Spleen (tissue), 7 donors: ENCODE results near the gene TNFSF18.

Source experiments
- POLR2AphosphoS5 ChIP-seq, 3 donors: sonication (generic); formaldehyde crosslinking; IDR thresholded peaks; one replicate each; pipeline ENCODE4 v1.5.1; 2017; ENCODE audit warnings: antibody characterized with exemption in 3 of 3
- TF ChIP-seq, protein P1 (sequence below), 11 experiments: fragments of 200-600 bp in 7 of 11; fragments of 450-650 bp in 4 of 11; sonication (generic) in 4 of 11; IDR thresholded peaks in 8 of 11; conservative IDR thresholded peaks in 3 of 11; 1 replicate in 7 of 11; 2 replicates in 4 of 11; pipeline versions ENCODE4 v1.4.0 to v1.8.0; 2016 to 2021; ENCODE audit warnings: antibody characterized with exemption in 11 of 11, inconsistent platforms in 4 of 11, mild to moderate bottlenecking in 1 of 11
- donor health status: DM: no; HTN: no; CAD: no; lungs with moderate emphysema.
- donor health status: DM: no; HTN: no; CAD: no.
- donor health status: DM: no; HTN: no; CAD: no.

DNA sequence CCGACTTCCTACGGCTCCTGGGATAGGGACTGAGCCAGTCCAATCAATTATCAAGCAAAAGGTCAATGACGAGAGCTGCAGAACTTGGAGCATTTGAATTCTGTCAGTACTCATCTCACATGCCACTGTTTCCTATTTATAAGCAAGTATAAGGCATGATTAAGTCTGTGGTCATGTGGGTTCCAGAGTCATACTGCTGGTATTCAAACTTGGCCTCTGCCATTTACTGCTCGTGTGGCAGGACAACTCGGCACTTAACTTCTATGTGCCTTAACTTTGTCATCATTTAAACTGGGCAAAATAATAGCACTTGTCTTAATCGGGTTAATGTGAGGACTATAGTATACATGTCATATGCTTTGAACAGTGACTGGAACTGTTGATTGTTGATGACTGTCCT lies 44.9 kb upstream of the TNFSF18 start:
- TF ChIP-seq, protein P1, sequence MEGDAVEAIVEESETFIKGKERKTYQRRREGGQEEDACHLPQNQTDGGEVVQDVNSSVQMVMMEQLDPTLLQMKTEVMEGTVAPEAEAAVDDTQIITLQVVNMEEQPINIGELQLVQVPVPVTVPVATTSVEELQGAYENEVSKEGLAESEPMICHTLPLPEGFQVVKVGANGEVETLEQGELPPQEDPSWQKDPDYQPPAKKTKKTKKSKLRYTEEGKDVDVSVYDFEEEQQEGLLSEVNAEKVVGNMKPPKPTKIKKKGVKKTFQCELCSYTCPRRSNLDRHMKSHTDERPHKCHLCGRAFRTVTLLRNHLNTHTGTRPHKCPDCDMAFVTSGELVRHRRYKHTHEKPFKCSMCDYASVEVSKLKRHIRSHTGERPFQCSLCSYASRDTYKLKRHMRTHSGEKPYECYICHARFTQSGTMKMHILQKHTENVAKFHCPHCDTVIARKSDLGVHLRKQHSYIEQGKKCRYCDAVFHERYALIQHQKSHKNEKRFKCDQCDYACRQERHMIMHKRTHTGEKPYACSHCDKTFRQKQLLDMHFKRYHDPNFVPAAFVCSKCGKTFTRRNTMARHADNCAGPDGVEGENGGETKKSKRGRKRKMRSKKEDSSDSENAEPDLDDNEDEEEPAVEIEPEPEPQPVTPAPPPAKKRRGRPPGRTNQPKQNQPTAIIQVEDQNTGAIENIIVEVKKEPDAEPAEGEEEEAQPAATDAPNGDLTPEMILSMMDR (IDR thresholded peaks at IDR 0.05 in 8 of 11, conservative IDR thresholded peaks at IDR 0.05 in 3 of 11), result no peak
- TF ChIP-seq POLR2AphosphoS5 (IDR thresholded peaks at IDR 0.05), result no peak
